GM19351 (cell line): ENCODE measurements around the gene HLCS.

Experiments
- ATAC-seq: cut with Tn5 transposase; IDR thresholded peaks from one replicate; pipeline ENCODE4 v1.9.1; 2021; ENCODE audit warnings: mild to moderate bottlenecking, moderate library complexity; ENCODE audit not compliant: unreplicated experiment

Gene HLCS

GRCh38 chr21:36987845-36988244, 21.4 kb upstream of the HLCS start:
- no peak for ATAC-seq

- no peak for ATAC-seq
Measured at GRCh38 chr21:36985751-36986594, 19.5 kb upstream of the HLCS start.

- no peak for ATAC-seq
Measured at GRCh38 chr21:36981977-36982700, 15.7 kb upstream of the HLCS start.

GRCh38 chr21:36981049-36981391, 14.6 kb upstream of the HLCS start:
- no peak for ATAC-seq

GRCh38 chr21:36980280-36981048, 14.0 kb upstream of the HLCS start:
- ATAC-seq: no peak

- ATAC-seq: peak; percentile 75
Measured at GRCh38 chr21:36976882-36977651, 10.6 kb upstream of the HLCS start.

GRCh38 chr21:36976228-36976861, 9.9 kb upstream of the HLCS start:
- ATAC-seq: no peak

- no peak for ATAC-seq
Measured at GRCh38 chr21:36974851-36975192, 8.4 kb upstream of the HLCS start.

GRCh38 chr21:36973986-36974850, 7.7 kb upstream of the HLCS start:
- ATAC-seq: no peak

GRCh38 chr21:36968976-36969375, 2.5 kb upstream of the HLCS start:
- ATAC-seq: no peak

GRCh38 chr21:36968414-36968813, 1.9 kb upstream of the HLCS start:
- no peak for ATAC-seq

GRCh38 chr21:36966821-36967768, 626 bp upstream of the HLCS start:
- peak; percentile 11 for ATAC-seq

- ATAC-seq: no peak
Measured at GRCh38 chr21:36965720-36966065, 776 bp downstream of the HLCS start.

- peak; percentile 39 for ATAC-seq
Measured at GRCh38 chr21:36964827-36965719, 1.4 kb downstream of the HLCS start.

GRCh38 chr21:36964398-36964797, 2.1 kb downstream of the HLCS start:
- no peak for ATAC-seq

GRCh38 chr21:36962098-36962780, 4.2 kb downstream of the HLCS start:
- no peak for ATAC-seq
